Muscle of back (tissue), 11 donors: ENCODE measurements around the gene ADGRL3. TPM values are rescaled to one million over a fixed set of nuclear protein-coding genes. Genes with fewer than 3 reads are reported as not detected.
A peak's percentile ranks its signal among the peaks of the same experiment; 100 is the strongest.
"Not testable (repeated sequence)": the region's sequence is repeated elsewhere in the genome, so short reads cannot be mapped to it uniquely, and the experiment has no call there.

Experiments
- DNase-seq, 3 donors: peaks; one replicate each; pipeline versions ENCODE4 v3.0.0 to v3.0.0-alpha.2; 2013
- polyA plus RNA-seq, 10 donors: library from polyadenylated mRNA; unstranded; fragments of 120-200 nt; gene quantifications; one replicate each; pipeline ENCODE4 v1.2.1, GENCODE V29; 2013; ENCODE audit not compliant: insufficient read length in 10 of 10

Gene ADGRL3
- polyA plus RNA-seq, 10 donors: 20.7 to 27.5 (median 23.7) TPM

DNA sequence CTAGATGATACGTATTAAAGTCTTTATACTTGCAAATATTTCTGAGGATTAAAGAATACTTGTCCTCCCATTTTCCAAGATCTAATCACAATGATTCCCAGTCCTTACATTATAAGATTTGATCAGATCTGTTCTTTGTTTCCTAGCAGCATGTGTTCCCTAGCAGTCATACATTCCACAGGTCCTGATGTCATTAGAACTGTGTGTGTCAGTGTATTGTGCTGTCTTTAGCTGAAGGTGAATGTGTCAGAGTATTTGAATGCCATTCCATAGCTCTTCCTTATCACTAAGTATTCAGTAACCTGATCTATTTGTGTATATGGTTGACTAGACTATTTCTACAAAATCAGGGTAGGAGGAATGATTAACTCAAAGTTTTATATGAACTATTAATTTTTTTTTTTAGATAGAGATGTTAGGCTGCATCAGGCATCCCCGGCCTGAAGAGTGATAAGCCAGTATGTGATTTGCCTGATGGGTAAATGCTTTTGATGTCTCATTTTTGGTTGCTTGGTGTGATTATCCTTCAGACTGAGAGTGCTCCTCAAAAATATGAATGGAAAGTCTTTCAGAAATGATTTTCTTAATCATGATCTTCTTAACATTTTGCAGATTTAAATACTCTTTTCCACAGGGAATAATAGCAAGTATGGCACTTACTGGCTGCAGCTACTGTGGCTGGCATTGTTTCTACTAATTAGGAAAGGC, 4.4 kb downstream of the ADGRL3 start:
- peak; percentile 43 to 71 (median 53) for DNase-seq

DNA sequence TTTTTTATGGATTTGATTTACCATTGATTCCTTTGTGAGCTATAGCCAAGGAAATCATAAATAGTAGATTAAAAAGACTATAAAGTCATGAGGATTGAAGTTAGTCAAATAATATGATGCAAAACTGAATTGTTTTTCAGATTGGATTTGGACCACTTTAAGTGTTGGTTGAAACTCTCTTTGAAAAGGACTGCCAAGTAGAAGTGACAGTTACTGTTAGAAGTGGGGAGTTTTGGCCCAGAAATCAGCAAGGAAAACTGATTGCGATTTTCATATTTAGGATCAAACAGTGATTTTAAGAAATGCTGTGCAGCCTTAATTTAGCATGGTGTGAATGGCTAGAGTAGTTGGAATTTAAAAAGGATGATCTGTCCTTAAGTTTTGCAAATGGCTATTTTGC, 4.9 kb downstream of the ADGRL3 start:
- no peak for DNase-seq

DNA sequence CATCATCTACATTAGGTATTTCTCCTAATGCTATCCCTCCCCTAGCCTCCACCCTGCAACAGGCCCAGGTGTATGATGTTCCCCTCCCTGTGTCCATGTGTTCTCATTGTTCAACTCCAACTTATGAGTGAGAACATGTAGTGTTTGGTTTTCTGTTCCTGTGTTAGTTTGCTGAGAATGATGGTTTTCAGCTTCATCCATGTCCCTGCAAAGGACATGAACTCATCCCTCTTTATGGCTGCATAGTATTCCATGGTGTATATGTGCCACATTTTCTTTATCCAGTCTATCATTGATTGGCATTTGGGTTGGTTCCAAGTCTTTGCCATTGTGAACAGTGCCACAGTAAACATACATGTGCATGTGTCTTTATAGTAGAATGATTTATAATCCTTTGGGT, 7.0 kb downstream of the ADGRL3 start:
- DNase-seq: not testable (repeated sequence)

DNA sequence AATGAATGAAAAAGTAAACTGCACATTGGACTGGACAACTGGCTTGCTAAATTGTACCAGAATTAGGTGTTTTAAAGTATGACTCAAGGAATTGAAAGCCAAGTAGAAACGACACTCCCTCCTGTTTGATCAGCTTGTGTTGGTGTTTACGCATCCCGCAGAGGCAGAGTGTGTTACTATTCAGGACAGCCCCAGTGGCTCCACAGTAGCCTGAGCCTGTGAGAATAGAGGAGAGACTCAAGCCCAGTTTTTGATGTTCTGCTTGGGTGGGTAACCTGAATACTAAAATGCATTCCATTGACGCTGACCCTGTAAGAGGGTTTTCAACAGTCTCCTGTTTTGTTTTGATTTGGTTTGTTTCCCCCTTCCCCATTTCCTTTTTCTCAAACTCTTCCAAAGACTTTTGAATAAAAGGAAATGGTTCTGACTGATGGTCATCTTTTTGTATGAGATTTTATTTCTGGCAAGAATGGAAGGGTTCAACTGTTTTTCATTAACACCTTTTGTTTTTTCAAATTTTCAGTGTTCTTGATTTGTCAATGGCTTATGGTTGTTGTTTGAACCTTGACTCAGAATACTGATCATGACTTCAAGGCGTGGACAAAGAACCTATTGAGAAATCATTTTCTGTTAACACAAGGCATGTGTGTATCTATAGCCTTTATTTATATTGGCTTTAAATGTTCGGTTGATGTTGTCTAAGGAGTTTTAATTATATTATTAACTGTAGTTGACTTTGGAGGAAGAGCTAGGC, 10.2 kb downstream of the ADGRL3 start:
- DNase-seq: no peak

DNA sequence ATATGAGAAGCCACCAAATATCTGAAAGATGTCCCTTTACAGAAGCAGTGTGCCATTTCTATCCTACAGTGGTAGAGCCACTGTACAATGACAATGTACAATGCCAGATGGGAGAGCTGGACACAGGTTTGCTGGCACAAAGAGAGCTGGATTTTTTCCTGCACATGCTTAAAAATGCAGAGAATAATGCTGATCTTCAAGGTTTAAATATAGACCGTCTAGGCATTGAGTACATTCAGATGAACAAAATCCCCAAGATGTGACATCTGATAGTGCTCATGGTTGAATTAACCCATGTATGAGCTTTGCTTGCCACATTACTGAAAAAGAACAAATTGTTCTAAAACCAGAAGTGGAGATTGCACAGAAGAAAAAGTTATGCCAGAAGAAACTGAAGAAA, 11.7 kb downstream of the ADGRL3 start:
- no peak for DNase-seq

DNA sequence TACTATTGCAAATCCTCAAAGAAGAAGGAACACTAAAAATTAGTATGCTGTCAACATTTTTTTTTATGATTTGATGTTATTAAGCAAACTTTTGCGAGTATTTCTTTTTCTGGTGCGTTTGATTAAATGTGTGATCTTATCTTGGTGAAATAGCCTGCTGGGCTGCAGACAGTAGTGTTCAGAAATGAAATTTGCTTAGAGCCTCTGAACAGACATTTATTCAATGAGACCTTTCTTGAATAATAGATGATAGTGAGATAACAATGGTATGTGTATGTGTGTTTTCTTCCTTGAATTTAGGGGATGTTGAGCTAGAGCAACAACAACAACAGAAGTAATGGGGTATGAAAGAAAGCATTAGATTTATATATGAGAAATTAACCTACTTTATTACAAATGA, 12.7 kb downstream of the ADGRL3 start:
- DNase-seq: no peak

DNA sequence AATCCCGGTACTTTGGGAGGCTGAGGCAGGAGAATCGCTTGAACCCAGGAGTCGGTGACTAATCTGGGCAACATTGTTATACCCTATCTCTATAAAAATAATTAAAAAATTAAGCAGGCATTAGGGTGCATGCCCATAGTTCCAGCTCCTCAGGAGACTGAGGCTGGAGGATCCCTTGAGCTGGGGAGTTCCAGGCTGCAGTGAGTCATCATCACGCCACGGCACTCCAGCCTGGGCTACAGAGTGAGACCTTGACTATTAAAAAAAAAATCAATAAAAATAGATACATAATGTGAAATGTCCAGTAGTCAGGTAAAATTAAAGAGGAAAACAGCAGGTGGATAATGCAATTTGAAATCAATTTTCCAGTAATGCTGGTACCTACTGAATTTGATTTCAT, 14.6 kb downstream of the ADGRL3 start:
- no peak for DNase-seq

DNA sequence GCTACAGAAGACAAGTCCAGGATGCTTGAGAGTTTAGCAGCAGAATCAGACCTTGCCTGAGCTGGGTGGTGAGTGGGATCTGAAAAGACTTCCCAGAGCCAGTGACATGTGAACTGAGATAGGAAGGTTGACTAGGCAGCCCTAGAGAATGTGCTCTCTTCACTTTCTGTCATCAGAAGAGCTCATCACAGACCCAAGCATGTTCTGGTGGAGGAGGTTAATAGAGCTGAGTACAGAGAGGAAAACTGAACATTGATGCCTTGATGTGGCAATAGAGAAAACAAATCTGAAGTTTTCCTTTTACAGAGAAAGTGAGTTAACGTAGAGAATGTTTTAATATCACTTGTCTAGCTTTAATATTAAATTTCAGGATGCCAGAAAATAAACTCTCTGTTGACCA, 17.1 kb downstream of the ADGRL3 start:
- DNase-seq: no peak

DNA sequence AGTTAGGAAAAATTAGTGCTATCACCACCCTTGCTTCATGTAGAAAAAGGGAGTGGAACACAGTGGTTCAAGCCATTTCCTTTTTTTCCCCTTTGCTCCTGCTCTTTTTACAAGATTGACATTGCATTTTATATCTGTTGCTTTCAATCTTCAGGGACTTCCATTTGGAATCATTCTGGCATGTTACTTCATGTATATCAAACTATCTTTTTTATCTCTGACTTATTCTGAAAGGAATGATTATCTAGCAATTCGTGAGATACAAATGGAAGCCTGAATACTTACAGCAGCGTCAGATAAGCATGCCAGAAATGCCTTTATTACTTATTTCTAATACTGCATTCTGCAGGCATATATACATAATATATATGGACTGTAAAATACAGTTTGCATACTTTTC, 20.4 kb downstream of the ADGRL3 start:
- no peak for DNase-seq

DNA sequence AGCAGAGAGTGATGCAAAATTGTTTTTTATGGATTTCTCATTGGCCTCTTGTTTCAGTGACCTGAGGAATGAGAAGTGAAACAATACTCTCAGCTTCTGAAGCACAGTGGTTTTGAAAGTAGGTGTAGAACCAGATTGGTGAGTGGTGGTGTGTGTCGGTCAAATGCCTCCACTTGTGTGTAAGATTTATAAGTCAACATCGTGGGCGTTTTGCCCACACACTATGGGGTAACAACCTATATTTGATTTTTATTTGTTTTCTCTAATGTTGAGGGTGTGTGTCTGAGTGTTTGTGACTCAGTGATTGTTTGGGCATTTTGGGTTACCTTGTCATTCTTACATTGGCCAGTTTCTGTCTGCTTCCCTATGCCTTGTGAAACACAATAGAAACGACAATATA, 23.3 kb downstream of the ADGRL3 start:
- DNase-seq: no peak

DNA sequence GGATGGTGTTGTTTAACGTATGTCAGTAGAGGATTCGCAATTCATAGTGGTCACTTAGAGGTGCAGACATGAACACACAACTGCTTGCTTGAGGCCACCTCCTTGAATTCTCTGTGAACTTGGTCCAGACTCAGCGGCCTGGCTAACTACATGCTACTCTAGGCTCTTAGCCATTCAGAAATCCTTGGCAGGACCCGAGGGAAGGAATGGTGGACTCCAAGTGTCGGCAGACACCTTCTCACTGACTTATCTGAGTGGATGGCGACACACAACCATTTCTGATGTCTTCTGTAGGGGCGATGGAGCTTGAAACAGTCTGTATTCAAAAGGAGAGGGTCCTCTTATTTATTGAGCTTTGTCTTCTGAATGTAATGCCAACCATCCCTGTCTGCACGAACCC, 24.4 kb downstream of the ADGRL3 start:
- no peak for DNase-seq

DNA sequence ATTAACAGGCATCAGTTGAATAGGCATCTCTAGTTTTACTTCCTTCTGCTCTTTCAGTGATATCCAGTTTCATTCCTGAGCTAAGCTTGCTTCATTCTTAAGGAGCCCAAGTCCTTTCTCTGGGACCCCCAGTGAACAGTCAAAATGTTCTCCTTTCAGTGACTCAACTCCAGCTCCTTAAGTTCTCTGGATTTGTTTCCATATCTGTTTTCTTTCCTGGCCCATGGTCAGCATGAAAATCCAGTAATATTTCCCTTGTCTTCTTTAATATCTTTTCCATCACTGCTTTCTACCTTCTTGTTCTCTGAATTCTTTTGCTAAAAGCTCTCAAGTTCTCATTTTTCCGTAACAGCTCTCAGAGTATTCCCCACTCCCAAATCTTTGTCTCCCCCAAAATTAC, 25.5 kb downstream of the ADGRL3 start:
- DNase-seq: peak in 2 of 3 donors; percentile 28 to 41

DNA sequence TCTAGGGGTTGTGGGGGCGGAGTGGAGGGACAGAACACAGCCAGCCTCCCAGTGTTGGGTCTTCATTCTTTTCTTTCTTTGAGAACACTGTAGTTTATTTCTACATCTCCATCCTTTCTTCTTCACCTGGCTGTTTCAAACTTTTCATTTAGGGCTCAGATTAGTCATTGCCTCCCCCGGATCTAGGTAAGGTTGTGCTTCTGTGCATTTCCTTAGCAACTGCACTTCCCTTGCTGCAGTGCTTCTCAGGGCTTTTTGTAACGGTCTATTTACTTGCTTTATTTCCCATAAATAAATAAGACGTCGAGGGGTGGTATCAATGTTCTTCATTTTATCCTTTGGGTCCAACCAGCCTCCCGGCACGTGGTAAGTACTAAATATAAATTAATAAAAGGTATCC, 31.3 kb downstream of the ADGRL3 start:
- no peak for DNase-seq

DNA sequence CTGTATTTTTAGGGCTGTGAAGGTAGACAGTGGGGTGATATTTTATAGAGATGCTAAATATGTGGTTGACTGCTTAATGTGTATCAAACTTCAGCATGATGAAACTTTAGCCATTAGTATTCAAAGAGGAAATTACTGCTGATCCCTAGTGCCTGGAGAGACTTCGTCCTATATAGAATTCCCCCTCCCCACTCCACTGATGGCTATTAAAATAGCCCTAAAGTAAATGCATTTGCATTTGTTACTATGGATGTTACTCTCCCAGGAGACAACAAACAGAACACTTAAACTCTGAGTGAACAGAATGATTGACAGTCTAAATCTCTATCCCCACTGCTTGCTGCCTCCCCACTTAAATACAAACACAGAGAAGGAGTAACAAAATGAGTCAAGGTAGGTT, 39.1 kb downstream of the ADGRL3 start:
- no peak for DNase-seq

DNA sequence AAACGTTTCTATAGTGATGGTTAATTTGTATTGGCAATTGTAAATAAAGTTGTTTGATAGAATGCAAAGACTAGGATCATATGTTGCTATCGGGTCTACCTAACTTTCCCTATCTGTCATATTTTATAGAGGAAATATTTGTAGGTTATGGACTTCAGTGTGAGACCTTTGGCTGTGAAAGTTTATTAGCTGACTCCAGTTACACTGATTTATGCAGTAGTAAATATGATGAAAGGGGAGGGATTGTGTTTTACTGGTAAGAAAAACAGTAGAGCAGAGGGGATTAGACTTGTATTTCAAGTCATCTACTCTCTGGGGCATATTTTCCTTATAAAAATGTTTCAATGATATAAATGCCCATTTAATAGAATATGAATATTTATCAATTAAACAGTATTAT, 43.8 kb downstream of the ADGRL3 start:
- DNase-seq: no peak

DNA sequence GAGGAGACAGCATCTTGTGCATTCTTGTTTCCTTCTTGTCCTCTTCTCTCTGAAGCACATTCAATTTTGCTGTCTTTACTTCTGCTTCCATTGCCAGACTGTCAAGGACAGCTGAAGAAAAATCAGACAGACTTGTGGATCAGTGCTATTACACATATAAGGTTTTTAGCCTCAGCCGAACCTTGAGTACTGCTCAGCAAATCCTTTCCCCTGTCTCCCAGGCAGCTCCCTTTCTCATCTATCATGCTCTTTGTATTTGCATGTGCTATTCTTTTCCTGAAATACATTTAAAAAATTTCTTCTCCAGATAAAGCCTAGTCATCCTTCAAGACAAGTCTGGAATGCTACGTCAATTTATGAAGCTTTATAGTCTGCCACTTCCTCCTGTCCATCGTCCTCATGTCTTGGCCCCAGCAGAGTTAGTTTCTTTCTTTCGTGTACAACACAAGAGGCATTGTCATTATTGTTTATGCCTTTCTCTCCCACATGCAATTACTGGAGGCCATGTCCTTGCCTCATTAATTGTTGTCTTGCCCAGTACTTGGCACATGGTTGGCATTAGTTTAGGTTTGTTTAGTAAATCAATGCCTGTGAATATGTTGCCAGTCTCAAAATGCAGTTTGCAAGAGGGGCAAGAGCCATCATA, 45.1 kb downstream of the ADGRL3 start:
- no peak for DNase-seq

DNA sequence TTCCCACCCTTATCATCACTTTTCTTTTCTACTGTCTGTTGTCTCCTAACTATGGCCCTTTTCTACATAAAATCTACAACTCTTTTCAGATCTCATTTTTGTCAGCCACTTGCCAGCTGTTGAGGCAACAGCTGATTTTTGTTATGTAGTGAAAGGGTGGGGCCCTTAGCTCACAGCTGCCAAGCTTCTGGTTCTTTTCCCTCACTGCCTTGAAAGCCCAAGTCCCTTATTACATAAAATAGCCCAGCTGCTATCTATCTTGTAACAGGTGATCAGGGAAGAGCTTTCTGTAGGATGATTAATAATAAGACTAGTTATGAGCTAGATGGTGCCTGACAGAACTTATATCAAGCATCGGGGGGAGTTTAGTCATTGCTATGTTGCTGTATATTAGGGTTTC, 45.9 kb downstream of the ADGRL3 start:
- DNase-seq: peak; percentile 51 to 68 (median 52)

DNA sequence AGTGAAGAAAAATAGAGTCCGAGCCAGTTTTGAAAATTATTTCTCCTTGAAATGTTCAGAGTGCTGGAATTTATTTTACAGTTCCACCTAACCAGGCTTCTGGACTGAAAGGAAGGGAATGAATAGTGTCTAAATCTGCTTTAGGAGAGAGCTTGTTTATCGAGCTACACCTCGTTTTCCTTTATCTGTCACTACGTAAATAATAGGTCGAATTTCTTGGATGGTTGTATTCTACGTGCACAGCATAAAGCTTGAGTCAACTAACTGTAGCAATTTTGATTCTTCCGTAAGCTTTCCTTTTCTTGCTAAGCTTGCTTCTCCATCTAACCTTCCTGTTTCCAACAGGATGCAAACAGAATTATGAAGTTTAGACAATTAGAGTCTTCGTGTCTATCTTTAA, 48.6 kb downstream of the ADGRL3 start:
- DNase-seq: no peak

DNA sequence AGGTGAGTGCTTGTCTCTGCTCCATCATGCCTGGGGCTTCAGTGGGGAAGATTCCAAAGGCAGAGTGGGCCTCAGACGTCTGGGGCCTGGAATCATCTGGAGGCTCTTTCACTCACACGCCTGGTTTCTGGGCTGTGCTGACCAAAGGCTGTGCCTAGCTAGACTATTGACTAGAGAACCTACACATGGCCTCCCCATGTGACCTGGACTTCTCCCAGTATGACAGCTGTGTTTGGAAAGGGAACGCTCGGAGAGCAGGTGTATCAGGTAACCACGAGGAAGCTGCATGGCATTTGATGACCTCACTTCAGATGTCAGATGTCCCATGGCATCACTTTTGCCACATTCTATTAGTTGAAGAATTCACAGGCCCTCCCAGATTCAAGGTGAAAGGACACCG, 51.0 kb downstream of the ADGRL3 start:
- peak in 2 of 3 donors; percentile 34 to 57 for DNase-seq

DNA sequence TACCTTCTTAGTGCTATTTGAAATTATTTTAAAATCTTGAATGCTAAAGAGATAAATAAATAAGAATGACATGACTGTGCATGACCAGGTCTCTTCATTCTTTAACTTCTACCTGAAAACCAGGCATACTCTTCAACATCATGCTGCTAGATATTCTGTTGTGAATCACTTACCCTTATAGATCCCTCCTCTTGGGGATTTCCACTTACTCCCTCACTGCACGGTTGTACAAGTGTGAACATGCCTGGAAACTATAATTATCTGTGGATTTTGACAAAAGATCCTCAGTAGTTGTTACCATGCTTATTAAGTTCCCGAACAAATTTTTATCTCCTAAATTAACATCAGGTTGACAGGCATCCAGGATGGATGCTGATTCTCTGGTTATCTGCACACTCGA, 54.3 kb downstream of the ADGRL3 start:
- DNase-seq: no peak

DNA sequence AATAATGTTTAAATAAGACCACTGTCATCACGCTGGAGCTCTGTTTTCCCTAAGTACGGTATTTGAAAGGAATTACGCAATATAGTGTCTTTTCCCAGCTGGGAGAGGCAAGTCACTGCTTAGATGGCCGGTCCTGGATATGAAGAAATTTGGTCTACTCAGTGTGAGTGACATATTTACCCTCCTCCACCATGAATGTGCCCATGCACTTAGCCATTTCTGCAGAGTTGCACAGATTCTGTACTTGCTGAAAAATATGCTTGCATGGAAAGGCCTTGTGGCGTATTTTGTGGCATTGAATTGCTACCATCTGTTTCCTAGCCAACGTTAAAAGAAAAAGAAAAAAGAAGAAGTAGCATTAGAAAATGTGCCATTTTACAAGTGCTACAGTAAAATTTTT, 73.1 kb downstream of the ADGRL3 start:
- peak; percentile 4 to 67 (median 10) for DNase-seq

DNA sequence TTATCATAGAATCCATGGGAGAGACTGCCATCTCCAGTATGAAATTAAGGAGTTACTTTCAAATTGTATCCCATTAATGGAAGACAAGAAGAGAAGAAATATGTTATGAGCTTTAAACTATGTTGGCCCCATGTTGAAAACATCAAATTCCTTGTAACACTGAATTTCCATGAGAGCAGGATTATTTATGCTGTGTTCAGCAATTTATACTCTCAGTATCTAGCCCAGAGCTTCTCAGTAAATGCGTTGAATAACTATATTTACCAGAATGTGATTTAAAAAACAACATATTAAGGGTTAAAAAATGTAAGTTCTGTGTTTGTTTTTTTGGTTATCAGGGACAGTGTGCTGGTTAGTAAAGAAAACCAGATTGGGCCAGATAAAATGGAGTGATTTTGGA, 74.2 kb downstream of the ADGRL3 start:
- no peak for DNase-seq

DNA sequence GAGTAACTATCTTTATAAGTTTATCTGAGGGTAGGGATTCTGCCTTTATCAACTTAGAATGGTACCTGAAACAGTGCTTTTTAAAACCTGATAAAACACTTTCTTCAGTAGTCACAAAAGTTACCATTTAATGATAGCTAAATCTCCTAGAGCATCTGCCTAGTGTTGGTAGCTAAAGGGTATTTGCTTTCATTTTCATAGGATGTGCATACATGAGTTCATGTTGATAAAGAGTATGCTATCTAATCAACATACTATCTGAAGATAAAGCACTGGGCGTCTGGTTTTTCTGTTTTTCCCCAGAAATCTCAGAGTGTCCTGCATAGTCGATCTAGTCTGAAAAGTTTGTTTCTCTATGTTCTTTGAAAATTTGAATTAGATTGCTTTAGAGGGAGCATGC, 75.1 kb downstream of the ADGRL3 start:
- no peak for DNase-seq
